Measurements from ENCODE around the gene KCNIP1. TPM values are rescaled to one million over a fixed set of nuclear protein-coding genes. Genes with fewer than 3 reads are reported as not detected.

KCNIP1 gene
- total and polyA plus RNA-seq, 10 of the 15 experiments (the other 5 are each of a cell fraction or from before 2014, with no cell fraction given): not detected

DNA sequence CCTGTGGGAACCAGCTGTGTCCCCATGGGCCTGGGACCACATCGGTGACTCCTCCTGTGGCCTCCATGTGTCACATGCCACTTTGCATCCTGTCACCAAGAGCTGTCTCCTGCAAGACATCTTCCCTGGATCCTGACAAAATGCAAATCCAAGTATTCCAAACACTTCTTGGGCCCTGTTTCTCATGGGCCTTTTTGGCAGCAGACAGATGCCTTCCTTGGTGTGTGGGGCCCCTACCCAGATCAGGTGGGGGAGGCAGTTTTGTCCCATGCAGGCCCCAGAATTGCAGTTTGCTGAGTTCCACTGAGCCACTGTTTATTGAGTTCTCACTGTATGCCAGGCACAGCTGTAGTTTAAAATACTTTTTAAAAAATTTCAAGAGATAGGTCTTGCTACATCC, 217.2 kb downstream of the KCNIP1 start:
- Histone ChIP-seq H3K79me2 (ENCODE audit: control insufficient read depth, insufficient read depth, low read length) (no peaks in the 10 kb centered on the region), H3K36me3 (ENCODE audit: control insufficient read depth in 2 of 2, insufficient read depth in 2 of 2, low read length in 1 of 2) (no peaks in the 10 kb centered on the region), H2AFZ (ENCODE audit: control insufficient read depth, low read depth, low read length) (no peak overlapping the region), H3K4me3 (no peak overlapping the region), H3K27me3 (replicated peaks in 1 of 2; ENCODE audit: control insufficient read depth in 2 of 2, insufficient read depth in 2 of 2, low read length in 1 of 2) (peaks cover 0 to 7% of the 10 kb centered on the region in 2 experiments; a peak in 2 of 4 replicates), H4K20me1 (ENCODE audit: control insufficient read depth, insufficient read depth) (no peaks in the 10 kb centered on the region), H3K4me1 (ENCODE audit: control insufficient read depth, insufficient read depth, low read length) (no peaks in the 10 kb centered on the region), H3K27ac (ENCODE audit: control insufficient read depth, insufficient read depth) (no peak overlapping the region), H3K9ac (ENCODE audit: control insufficient read depth, insufficient read depth, low read length) (no peak overlapping the region), H3K9me3 (replicated peaks; ENCODE audit: control insufficient read depth, insufficient read depth, low read length) (no peaks in the 10 kb centered on the region), H3K4me2 (ENCODE audit: control insufficient read depth, insufficient read depth) (no peak overlapping the region)
- no TSS peak for BruUV-seq (replicated peaks)
- intact Hi-C loops (cut with micrococcal nuclease; ENCODE audit: unreplicated experiment) (no loop called here), in situ Hi-C loops (cut with MboI) (no loop called here)
- TF ChIP-seq PML (IDR thresholded peaks at IDR 0.05; ENCODE audit: low read length) (no peak), GATAD2B (conservative IDR thresholded peaks at IDR 0.05; ENCODE audit: low read depth) (no peak), TBL1XR1 (IDR thresholded peaks at IDR 0.05; ENCODE audit: low read depth, low read length) (no peak), ZZZ3 (IDR thresholded peaks at IDR 0.05; ENCODE audit: control insufficient read depth, insufficient read length, low read depth) (no peak), BCL3 (IDR thresholded peaks at IDR 0.05; ENCODE audit: borderline replicate concordance, insufficient read depth, low read depth, low read length, poor library complexity, severe bottlenecking) (no peak), ASH2L (IDR thresholded peaks at IDR 0.05; ENCODE audit: borderline replicate concordance, low read depth) (no peak), MAX (IDR thresholded peaks at IDR 0.05; ENCODE audit: low read depth, low read length) (no peak), BACH1 (IDR thresholded peaks at IDR 0.05; ENCODE audit: borderline replicate concordance) (no peak), CTCF (IDR thresholded peaks at IDR 0.05 in 2 of 3, conservative IDR thresholded peaks at IDR 0.05 in 1 of 3; ENCODE audit: control insufficient read depth in 2 of 3, extremely low read depth in 1 of 3, insufficient read depth in 1 of 3, low read depth in 3 of 3, low read length in 3 of 3) (no peak), CBX5 (IDR thresholded peaks at IDR 0.05; ENCODE audit: low read depth) (no peak), ZBTB40 (IDR thresholded peaks at IDR 0.05; ENCODE audit: borderline replicate concordance) (no peak), MYC (IDR thresholded peaks at IDR 0.05; ENCODE audit: insufficient read depth, insufficient read length, insufficient replicate concordance, low read length, severe bottlenecking) (no peak), RELB (IDR thresholded peaks at IDR 0.05; ENCODE audit: low read depth) (no peak)
- no peak for FAIRE-seq
- SMC1A ChIA-PET (ENCODE audit: uncharacterized antibody, unreplicated experiment): no interaction called here
- ATAC-seq: no peak
- 0% methylated on average over 1 of the region's 1 CpG for WGBS (ENCODE audit: insufficient coverage, insufficient replicate concordance, low lambda C conversion rate, missing lambda C conversion rate)
- no peak for DNase-seq (ENCODE audit: low read depth, low spot score)
- RAD21 ChIA-PET (ENCODE audit: unreplicated experiment): no interaction called here
- CTCF ChIA-PET: interaction anchor here (1.3 kb wide), 1 partner anchor 9 kb away, joined by 3 read pairs; no protein-coding TSS in a partner anchor
- POLR2A ChIA-PET: no interaction called here

Data from GM12878 (cell line).